ENCODE results near the gene AMPH.

AMPH gene

DNA sequence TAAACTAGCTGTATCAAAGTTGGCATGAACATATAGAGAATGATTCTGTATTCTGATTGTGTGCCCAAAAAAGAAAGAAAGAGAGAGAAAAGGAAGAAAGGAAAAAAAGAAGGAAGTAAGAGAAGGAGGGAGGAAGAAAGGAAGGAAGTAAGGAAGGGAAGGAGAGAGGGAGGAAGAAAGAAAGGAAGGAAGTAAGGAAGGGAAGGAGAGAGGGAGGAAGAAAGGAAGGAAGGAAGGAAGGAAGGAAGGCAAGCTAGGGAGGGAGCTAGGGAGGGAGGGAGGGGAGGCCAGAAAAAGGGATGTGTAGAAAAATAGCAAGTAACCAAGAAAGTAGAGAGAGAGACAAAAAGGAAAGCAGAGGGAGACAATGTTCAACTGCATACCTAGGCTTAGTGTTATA is 297.0 kb downstream of the AMPH start:
- no peak overlapping the region for H3K27ac ChIP-seq
- TF ChIP-seq, protein P1, sequence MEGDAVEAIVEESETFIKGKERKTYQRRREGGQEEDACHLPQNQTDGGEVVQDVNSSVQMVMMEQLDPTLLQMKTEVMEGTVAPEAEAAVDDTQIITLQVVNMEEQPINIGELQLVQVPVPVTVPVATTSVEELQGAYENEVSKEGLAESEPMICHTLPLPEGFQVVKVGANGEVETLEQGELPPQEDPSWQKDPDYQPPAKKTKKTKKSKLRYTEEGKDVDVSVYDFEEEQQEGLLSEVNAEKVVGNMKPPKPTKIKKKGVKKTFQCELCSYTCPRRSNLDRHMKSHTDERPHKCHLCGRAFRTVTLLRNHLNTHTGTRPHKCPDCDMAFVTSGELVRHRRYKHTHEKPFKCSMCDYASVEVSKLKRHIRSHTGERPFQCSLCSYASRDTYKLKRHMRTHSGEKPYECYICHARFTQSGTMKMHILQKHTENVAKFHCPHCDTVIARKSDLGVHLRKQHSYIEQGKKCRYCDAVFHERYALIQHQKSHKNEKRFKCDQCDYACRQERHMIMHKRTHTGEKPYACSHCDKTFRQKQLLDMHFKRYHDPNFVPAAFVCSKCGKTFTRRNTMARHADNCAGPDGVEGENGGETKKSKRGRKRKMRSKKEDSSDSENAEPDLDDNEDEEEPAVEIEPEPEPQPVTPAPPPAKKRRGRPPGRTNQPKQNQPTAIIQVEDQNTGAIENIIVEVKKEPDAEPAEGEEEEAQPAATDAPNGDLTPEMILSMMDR (conservative IDR thresholded peaks at IDR 0.05; ENCODE audit: low read depth): no peak
- ChIA-PET POLR2A (ENCODE audit: low non-redundant PET) (no interaction called here), CTCF (no interaction called here)
- no peak for DNase-seq (ENCODE audit: low spot score)

Data from RWPE1 (cell line).